HG03025 (cell line): ENCODE measurements around the gene RAB11FIP4.

Experiments used
- ATAC-seq: cut with Tn5 transposase; IDR thresholded peaks from one replicate; pipeline ENCODE4 v1.9.1; 2021; ENCODE audit warnings: mild to moderate bottlenecking, moderate library complexity; ENCODE audit not compliant: unreplicated experiment, low FRiP score

RAB11FIP4 gene

GRCh38 chr17:31385428-31386285, 5.8 kb upstream of the RAB11FIP4 start:
- ATAC-seq = no peak

GRCh38 chr17:31386542-31387075, 4.9 kb upstream of the RAB11FIP4 start:
- ATAC-seq = no peak

- ATAC-seq = no peak
Measured at GRCh38 chr17:31387438-31387837, 4.0 kb upstream of the RAB11FIP4 start.

- no peak for ATAC-seq
Measured at GRCh38 chr17:31388351-31388750, 3.1 kb upstream of the RAB11FIP4 start.

- no peak for ATAC-seq
Measured at GRCh38 chr17:31388770-31389656, 2.5 kb upstream of the RAB11FIP4 start.

GRCh38 chr17:31389657-31390381, 1.7 kb upstream of the RAB11FIP4 start:
- ATAC-seq = no peak

- no peak for ATAC-seq
Measured at GRCh38 chr17:31390426-31390747, 1.1 kb upstream of the RAB11FIP4 start.

- no peak for ATAC-seq
Measured at GRCh38 chr17:31390748-31391495, 553 bp upstream of the RAB11FIP4 start.

GRCh38 chr17:31392002-31392855, 754 bp downstream of the RAB11FIP4 start:
- ATAC-seq = no peak

GRCh38 chr17:31392856-31393748, 1.6 kb downstream of the RAB11FIP4 start:
- ATAC-seq = no peak

- no peak for ATAC-seq
Measured at GRCh38 chr17:31393749-31394146, 2.3 kb downstream of the RAB11FIP4 start.

GRCh38 chr17:31394544-31394943, 3.1 kb downstream of the RAB11FIP4 start:
- ATAC-seq = no peak

GRCh38 chr17:31397256-31397939, 5.9 kb downstream of the RAB11FIP4 start:
- no peak for ATAC-seq

GRCh38 chr17:31398381-31399311, 7.2 kb downstream of the RAB11FIP4 start:
- no peak for ATAC-seq

GRCh38 chr17:31400481-31400950, 9.0 kb downstream of the RAB11FIP4 start:
- no peak for ATAC-seq
